Activated CD8-positive, alpha-beta T cell treated with anti-CD3 and anti-CD28 coated beads for 36 hours (primary cell): ENCODE data around the gene MRPL36. TPM values are rescaled to one million over a fixed set of nuclear protein-coding genes. Genes with fewer than 3 reads are reported as not detected.

Source experiments
- ATAC-seq: fragments of 200-7000 bp; cut with Tn5 transposase; one replicate; pipeline ENCODE4 v1.10.0; 2021; ENCODE audit warnings: mild to moderate bottlenecking, moderate library complexity
- CTCF ChIA-PET: fragments of 350-600 bp; sonication (Branson Sonifier 250); formaldehyde crosslinking; loops from one replicate; lab custom pipeline; 2021; ENCODE audit warnings: antibody characterized with exemption; lab: Charles Lee
- POLR2A ChIA-PET: fragments of 350-600 bp; sonication (Branson Sonifier 250); formaldehyde crosslinking; loops from one replicate; lab custom pipeline; 2021; ENCODE audit warnings: antibody characterized with exemption; lab: Charles Lee
- DNase-seq: peaks from one replicate; pipeline ENCODE4 v3.0.0-alpha.2; 2020
- H3K27ac Mint-ChIP-seq: one replicate; pipeline ENCODE4 v1.8.0; 2021; ENCODE audit warnings: mild to moderate bottlenecking, mixed read lengths
- H3K27me3 Mint-ChIP-seq: one replicate; pipeline ENCODE4 v1.8.0; 2021; ENCODE audit warnings: mixed read lengths
- H3K36me3 Mint-ChIP-seq: one replicate; pipeline ENCODE4 v1.8.0; 2021; ENCODE audit warnings: low read depth, mixed read lengths
- H3K4me1 Mint-ChIP-seq: one replicate; pipeline ENCODE4 v1.8.0; 2021; ENCODE audit warnings: low read depth, mixed read lengths
- H3K4me3 Mint-ChIP-seq: one replicate; pipeline ENCODE4 v1.8.0; 2021; ENCODE audit warnings: mild to moderate bottlenecking, moderate library complexity, mixed read lengths
- H3K9me3 Mint-ChIP-seq: one replicate; pipeline ENCODE4 v1.8.0; 2021; ENCODE audit warnings: mixed read lengths
- CTCF ChIP-seq: fragments of 200-600 bp; IDR thresholded peaks from one replicate; pipeline ENCODE4 v1.8.0; 2022; ENCODE audit warnings: antibody characterized with exemption, mild to moderate bottlenecking
- intact Hi-C: fragments of 100-400 bp; cut with micrococcal nuclease; formaldehyde crosslinking; loops from one replicate; pipeline ENCODE4 v1.10.0; 2022
- total RNA-seq, 2 experiments: library from RNA; stranded (reverse); gene quantifications; one replicate each; pipeline ENCODE4 v1.2.3, GENCODE V29; 2021

MRPL36 gene
- total RNA-seq, 2 experiments from 2014 or later, result 80.1 to 87.2 TPM

GRCh38 chr5:1838013-1838412, 38.4 kb upstream of the MRPL36 start:
- H3K9me3 Mint-ChIP-seq, result no peaks in the 10 kb centered on the region
- no peaks in the 10 kb centered on the region for H3K4me1 Mint-ChIP-seq
- intact Hi-C loops, result no loop called here
- DNase-seq, result no peak
- POLR2A ChIA-PET, result no interaction called here
- CTCF ChIA-PET, result no interaction called here
- no peak for TF ChIP-seq CTCF
- no peaks in the 10 kb centered on the region for H3K36me3 Mint-ChIP-seq
- no peak overlapping the region for H3K4me3 Mint-ChIP-seq
- H3K27me3 Mint-ChIP-seq, result peaks cover 11% of the 10 kb centered on the region
- H3K27ac Mint-ChIP-seq, result no peak overlapping the region
- no peak for ATAC-seq

GRCh38 chr5:1836891-1837880, 37.5 kb upstream of the MRPL36 start:
- no peaks in the 10 kb centered on the region for H3K9me3 Mint-ChIP-seq
- intact Hi-C loops, result no loop called here
- no peak for DNase-seq
- no peak for TF ChIP-seq CTCF
- H3K27me3 Mint-ChIP-seq, result peaks cover 13% of the 10 kb centered on the region
- no peak for ATAC-seq
- CTCF ChIA-PET, result no interaction called here
- no peaks in the 10 kb centered on the region for H3K4me1 Mint-ChIP-seq
- H3K4me3 Mint-ChIP-seq, result no peak overlapping the region
- no peaks in the 10 kb centered on the region for H3K36me3 Mint-ChIP-seq
- no peak overlapping the region for H3K27ac Mint-ChIP-seq
- POLR2A ChIA-PET, result no interaction called here

- DNase-seq (no peak), ATAC-seq (no peak)
- no peak for TF ChIP-seq CTCF
- ChIA-PET CTCF (no interaction called here), POLR2A (no interaction called here)
- Mint-ChIP-seq H3K27ac (no peak overlapping the region), H3K4me1 (no peaks in the 10 kb centered on the region), H3K4me3 (no peak overlapping the region), H3K27me3 (peaks cover 13% of the 10 kb centered on the region), H3K36me3 (no peaks in the 10 kb centered on the region), H3K9me3 (no peaks in the 10 kb centered on the region)
- intact Hi-C loops, result no loop called here
Observed at GRCh38 chr5:1836176-1836890, 36.7 kb upstream of the MRPL36 start.

GRCh38 chr5:1835431-1835830, 35.8 kb upstream of the MRPL36 start:
- Mint-ChIP-seq H3K4me3 (no peak overlapping the region), H3K9me3 (no peaks in the 10 kb centered on the region), H3K27ac (no peak overlapping the region), H3K27me3 (peaks cover 11% of the 10 kb centered on the region), H3K36me3 (no peaks in the 10 kb centered on the region), H3K4me1 (no peaks in the 10 kb centered on the region)
- ChIA-PET CTCF (no interaction called here), POLR2A (no interaction called here)
- intact Hi-C loops, result no loop called here
- ATAC-seq, result no peak
- no peak for TF ChIP-seq CTCF
- DNase-seq, result no peak
